NT2/D1 (cell line): ENCODE data around the gene HSD17B10.

Experiments
- DNase-seq: peaks from one replicate; pipeline ENCODE4 v3.0.0-alpha.2; 2011; ENCODE audit warnings: low read depth, low spot score
- H3K27me3 ChIP-seq: 2 replicates; pipeline ENCODE4 v1.6.0; 2011; ENCODE audit warnings: mild to moderate bottlenecking; ENCODE audit not compliant: insufficient read length, insufficient read depth
- H3K36me3 ChIP-seq: 2 replicates; pipeline ENCODE4 v1.6.1; 2011; ENCODE audit warnings: mild to moderate bottlenecking, low read length, mixed read lengths; ENCODE audit not compliant: insufficient read depth, insufficient read length
- H3K4me1 ChIP-seq: 2 replicates; pipeline ENCODE4 v1.5.1; 2011; ENCODE audit not compliant: insufficient read depth, insufficient read length
- H3K4me3 ChIP-seq: 2 replicates; pipeline ENCODE4 v1.5.1; 2011; ENCODE audit warnings: low read depth; ENCODE audit not compliant: insufficient read length
- H3K9ac ChIP-seq: 2 replicates; pipeline ENCODE4 v1.6.0; 2011; ENCODE audit warnings: low read depth; ENCODE audit not compliant: insufficient read length
- H3K9me3 ChIP-seq: 2 replicates; pipeline ENCODE4 v1.5.1; 2011; ENCODE audit warnings: mild to moderate bottlenecking, low read length; ENCODE audit not compliant: insufficient read depth
- SUZ12 ChIP-seq: IDR thresholded peaks from 2 replicates; pipeline ENCODE4 v1.6.1; 2011; ENCODE audit not compliant: insufficient read length, insufficient read depth; ENCODE audit errors: extremely low read depth
- YY1 ChIP-seq: IDR thresholded peaks from 2 replicates; pipeline ENCODE4 v1.6.1; 2011; ENCODE audit not compliant: insufficient read length, insufficient read depth
- ZNF274 ChIP-seq: IDR thresholded peaks from 2 replicates; pipeline ENCODE4 v1.6.1; 2011; ENCODE audit warnings: mild to moderate bottlenecking, low read depth, low read length

Gene HSD17B10

GRCh38 chrX:53442322-53442631, 8.1 kb upstream of the HSD17B10 start:
- peak overlapping the region; percentile 86 for H3K9ac ChIP-seq
- no peaks in the 10 kb centered on the region for H3K36me3 ChIP-seq
- DNase-seq, result no peak
- H3K9me3 ChIP-seq, result no peaks in the 10 kb centered on the region
- TF ChIP-seq SUZ12 (no peak), ZNF274 (no peak), YY1 (no peak)
- H3K4me3 ChIP-seq, result peak overlapping the region; percentile 73
- H3K27me3 ChIP-seq, result peaks cover 49% of the 10 kb centered on the region
- peaks cover 14% of the 10 kb centered on the region for H3K4me1 ChIP-seq

DNA sequence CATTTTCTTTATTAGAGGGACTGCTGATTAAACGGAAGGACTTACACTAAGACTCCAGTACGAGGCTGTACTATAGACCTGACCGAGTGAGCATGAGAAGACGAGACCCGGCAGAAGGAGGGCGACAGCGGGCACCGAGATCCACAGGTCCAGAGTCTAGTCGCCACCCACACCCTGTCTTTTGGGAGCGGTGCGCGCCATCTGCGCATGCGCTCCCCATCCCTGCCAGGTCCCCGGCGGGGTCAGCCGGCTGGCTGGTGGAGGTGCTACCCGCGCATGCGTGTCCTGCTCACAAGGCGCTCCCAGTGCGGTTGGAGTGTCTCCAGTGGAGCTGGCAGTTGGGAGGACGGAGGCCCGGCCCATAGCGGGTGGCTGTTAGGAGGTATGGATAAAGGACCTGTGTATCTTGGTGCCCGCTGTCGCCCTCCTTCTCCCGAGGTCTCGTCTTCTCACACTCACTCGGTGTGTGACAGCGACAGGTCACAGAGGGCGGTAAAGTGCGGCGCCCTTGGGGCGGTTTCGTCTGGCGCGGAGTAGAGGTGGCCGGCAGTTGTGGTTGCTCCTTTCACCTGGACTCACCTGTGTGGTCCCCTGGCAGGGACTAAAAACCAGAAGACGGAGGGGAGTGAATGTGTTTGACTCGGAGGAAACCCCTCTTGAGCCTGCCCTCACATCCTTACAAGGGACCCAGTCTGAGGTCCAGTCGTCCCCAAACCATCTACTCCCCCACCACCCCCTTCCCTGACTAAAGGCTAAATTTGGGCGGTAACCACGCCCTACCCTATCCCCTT, 7.6 kb upstream of the HSD17B10 start:
- Histone ChIP-seq H3K9ac (peak overlapping the region; percentile 86), H3K4me3 (peak overlapping the region; percentile 73), H3K36me3 (no peaks in the 10 kb centered on the region), H3K4me1 (peaks cover 14% of the 10 kb centered on the region), H3K9me3 (no peaks in the 10 kb centered on the region), H3K27me3 (peaks cover 54% of the 10 kb centered on the region)
- no peak for TF ChIP-seq YY1
- TF ChIP-seq ZNF274, result no peak
- TF ChIP-seq SUZ12, result no peak
- DNase-seq, result peak; percentile 78

DNA sequence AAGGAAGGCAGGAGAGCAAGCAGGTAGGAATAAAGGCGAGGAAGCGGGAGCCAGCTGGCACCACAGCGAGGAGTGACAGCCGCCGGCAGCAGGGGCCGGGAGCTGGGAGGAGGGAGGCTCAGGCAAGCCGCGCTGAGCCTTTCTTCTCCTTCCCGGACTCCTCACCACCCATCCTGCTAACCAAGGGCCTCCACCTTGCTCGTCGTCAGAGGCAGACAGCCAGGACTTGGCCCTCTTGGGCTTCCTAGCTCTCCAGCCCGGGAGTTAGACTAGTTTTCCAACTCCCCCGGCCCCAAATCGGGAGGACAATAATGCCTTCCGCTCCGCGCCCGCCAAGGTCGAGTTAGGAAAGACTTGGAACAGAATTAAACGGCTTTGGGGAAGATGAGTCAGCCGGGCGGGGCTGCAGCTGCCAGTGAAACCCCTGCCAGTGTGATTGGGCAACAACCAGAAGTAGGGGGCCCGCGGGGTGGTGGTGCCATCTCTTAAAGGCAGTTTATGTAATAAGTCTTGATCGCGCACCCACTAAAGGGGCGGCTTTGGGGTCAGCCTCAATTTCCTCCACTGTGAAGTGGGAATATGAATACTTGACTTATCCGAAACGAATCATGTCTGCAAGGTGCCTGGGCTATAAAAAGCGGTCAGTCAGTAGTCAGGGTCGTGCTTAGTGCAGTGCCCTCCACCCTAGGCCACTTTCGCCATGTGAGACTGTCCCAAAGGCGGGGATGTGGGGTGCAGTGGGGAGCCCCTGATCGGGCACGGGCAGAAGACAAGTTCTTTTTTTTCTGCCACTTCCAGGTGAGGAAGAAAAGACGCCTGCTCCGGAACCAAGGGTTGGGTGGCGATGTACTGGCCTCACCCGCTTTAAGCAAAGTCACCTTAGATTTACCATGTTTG, 6.7 kb upstream of the HSD17B10 start:
- Histone ChIP-seq H3K4me3 (peak overlapping the region; percentile 73), H3K4me1 (peaks cover 12% of the 10 kb centered on the region), H3K27me3 (peaks cover 54% of the 10 kb centered on the region), H3K9ac (peak overlapping the region; percentile 72), H3K36me3 (no peaks in the 10 kb centered on the region), H3K9me3 (no peaks in the 10 kb centered on the region)
- TF ChIP-seq YY1, result no peak
- no peak for TF ChIP-seq SUZ12
- no peak for TF ChIP-seq ZNF274
- DNase-seq, result no peak

GRCh38 chrX:53440101-53440500, 5.9 kb upstream of the HSD17B10 start:
- Histone ChIP-seq H3K4me3 (peak overlapping the region; percentile 73), H3K27me3 (peaks cover 54% of the 10 kb centered on the region), H3K4me1 (peaks cover 12% of the 10 kb centered on the region), H3K9ac (peak overlapping the region; percentile 72), H3K36me3 (no peaks in the 10 kb centered on the region), H3K9me3 (no peaks in the 10 kb centered on the region)
- no peak for TF ChIP-seq SUZ12
- no peak for TF ChIP-seq ZNF274
- TF ChIP-seq YY1, result no peak
- DNase-seq, result no peak

DNA sequence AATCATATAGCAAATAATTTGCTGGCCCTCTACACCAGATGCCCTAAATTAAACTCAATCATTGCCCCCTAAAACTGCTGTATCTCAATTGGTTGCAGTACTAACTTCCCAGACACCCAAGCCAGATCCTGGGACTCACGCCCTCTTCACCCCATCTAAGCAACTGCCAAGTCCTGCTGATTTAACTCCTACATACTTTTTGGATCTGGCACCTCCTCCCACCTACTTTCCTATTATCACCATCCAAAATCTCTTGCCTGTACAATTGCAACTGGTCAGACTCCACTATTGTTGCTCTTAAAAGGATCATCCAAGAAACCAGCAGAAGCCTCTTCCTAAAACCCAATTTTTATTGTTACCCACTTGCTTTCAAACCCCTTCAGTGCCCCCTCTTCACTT, 4.7 kb upstream of the HSD17B10 start:
- DNase-seq, result no peak
- no peak overlapping the region for H3K9ac ChIP-seq
- no peak overlapping the region for H3K4me3 ChIP-seq
- H3K27me3 ChIP-seq, result peaks cover 54% of the 10 kb centered on the region
- H3K36me3 ChIP-seq, result no peaks in the 10 kb centered on the region
- peaks cover 9% of the 10 kb centered on the region for H3K4me1 ChIP-seq
- TF ChIP-seq YY1, result no peak
- no peak for TF ChIP-seq ZNF274
- no peak for TF ChIP-seq SUZ12
- no peaks in the 10 kb centered on the region for H3K9me3 ChIP-seq

GRCh38 chrX:53438174-53438831, 4.1 kb upstream of the HSD17B10 start:
- Histone ChIP-seq H3K4me1 (peaks cover 12% of the 10 kb centered on the region), H3K4me3 (no peak overlapping the region), H3K27me3 (peaks cover 54% of the 10 kb centered on the region), H3K9me3 (no peaks in the 10 kb centered on the region), H3K9ac (no peak overlapping the region), H3K36me3 (no peaks in the 10 kb centered on the region)
- no peak for DNase-seq
- TF ChIP-seq SUZ12 (no peak), YY1 (no peak), ZNF274 (no peak)

GRCh38 chrX:53437206-53437605, 3.0 kb upstream of the HSD17B10 start:
- no peak for TF ChIP-seq SUZ12
- H3K9ac ChIP-seq, result no peak overlapping the region
- DNase-seq, result no peak
- peaks cover 51% of the 10 kb centered on the region for H3K27me3 ChIP-seq
- H3K9me3 ChIP-seq, result no peaks in the 10 kb centered on the region
- H3K36me3 ChIP-seq, result peaks cover 7% of the 10 kb centered on the region
- no peak overlapping the region for H3K4me3 ChIP-seq
- H3K4me1 ChIP-seq, result peaks cover 9% of the 10 kb centered on the region
